ENCODE measurements around the gene TYW3. TPM values are rescaled to one million over a fixed set of nuclear protein-coding genes. Genes with fewer than 3 reads are reported as not detected.

The TYW3 gene
- total and polyA plus RNA-seq, 2 of the 8 experiments (the other 6 are each of a cell fraction or from before 2014, with no cell fraction given), result 6.9 to 31.4 TPM

Other genes starting within 250 kb of the TYW3 start
- not detected in 2 replicates for gene LRRC53, start 220.5 kb upstream of the TYW3 start, total RNA-seq (2021; fragmentation: NEBNext Ultra II Directional; extraction: Animal tissue kit (Norgen Biotek cat#: 25700))
- not detected in 2 replicates for gene LRRC53, start 220.5 kb upstream of the TYW3 start, polyA plus RNA-seq (2011; rRNA removed)
- not detected in 2 replicates for gene ERICH3, start 59.4 kb upstream of the TYW3 start, total RNA-seq (2021; fragmentation: NEBNext Ultra II Directional; extraction: Animal tissue kit (Norgen Biotek cat#: 25700))
- 0.02 TPM in 1 of 2 replicates, not detected in the other for gene ERICH3, start 59.4 kb upstream of the TYW3 start, polyA plus RNA-seq (2011; rRNA removed)
- 40.6 and 43.8 TPM in 2 replicates for gene CRYZ, start 102 bp upstream of the TYW3 start, total RNA-seq (2021; fragmentation: NEBNext Ultra II Directional; extraction: Animal tissue kit (Norgen Biotek cat#: 25700))
- gene CRYZ, start 102 bp upstream of the TYW3 start, polyA plus RNA-seq (2011; rRNA removed), result 11.7 and 20.5 TPM in 2 replicates